GM23338 (cell line): ENCODE data around the gene RANGAP1. TPM values are rescaled to one million over a fixed set of nuclear protein-coding genes. Genes with fewer than 3 reads are reported as not detected.

Source experiments
- ATAC-seq: fragments of 200-7000 bp; cut with Tn5 transposase; 3 replicates; pipeline ENCODE4 v1.9.1; 2020
- DNase-seq: peaks from one replicate; pipeline ENCODE4 v3.0.0-alpha.2; 2015; ENCODE audit warnings: low spot score
- H2AFZ ChIP-seq: fragments of 200-600 bp; sonication (generic); 2 replicates; pipeline ENCODE4 v1.8.0; 2016; ENCODE audit warnings: antibody characterized with exemption, mild to moderate bottlenecking, moderate library complexity
- H3F3A ChIP-seq: fragments of 200-600 bp; sonication (generic); replicated peaks from 2 replicates; pipeline ENCODE4 v1.8.0; 2017; ENCODE audit warnings: antibody characterized with exemption, mixed run types, low read depth
- H3K27ac ChIP-seq: fragments of 200-600 bp; sonication (generic); 2 replicates; pipeline ENCODE4 v1.6.1; 2016; ENCODE audit warnings: low read depth
- H3K27me3 ChIP-seq: fragments of 200-600 bp; sonication (generic); 2 replicates; pipeline ENCODE4 v1.8.0; 2016; ENCODE audit warnings: mild to moderate bottlenecking, mixed run types, moderate library complexity; ENCODE audit not compliant: insufficient read depth
- H3K36me3 ChIP-seq: fragments of 200-600 bp; sonication (generic); 2 replicates; pipeline ENCODE4 v1.8.0; 2016; ENCODE audit warnings: mild to moderate bottlenecking; ENCODE audit not compliant: insufficient read depth
- H3K4me1 ChIP-seq: fragments of 200-600 bp; sonication (generic); 2 replicates; pipeline ENCODE4 v1.8.0; 2016; ENCODE audit warnings: mild to moderate bottlenecking, moderate library complexity; ENCODE audit not compliant: insufficient read depth
- H3K4me2 ChIP-seq: fragments of 200-600 bp; sonication (generic); 2 replicates; pipeline ENCODE4 v1.7.1; 2017; ENCODE audit warnings: mixed run types
- H3K4me3 ChIP-seq: fragments of 200-600 bp; sonication (generic); 2 replicates; pipeline ENCODE4 v1.6.1; 2016; ENCODE audit warnings: mixed run types
- H3K79me2 ChIP-seq: fragments of 200-600 bp; sonication (generic); replicated peaks from 2 replicates; pipeline ENCODE4 v1.8.0; 2017; ENCODE audit warnings: mild to moderate bottlenecking; ENCODE audit not compliant: insufficient read depth
- H3K9me2 ChIP-seq: fragments of 200-600 bp; sonication (generic); 2 replicates; pipeline ENCODE4 v1.8.0; 2017; ENCODE audit not compliant: insufficient read depth
- H4K20me1 ChIP-seq: fragments of 200-600 bp; sonication (generic); replicated peaks from 2 replicates; pipeline ENCODE4 v1.8.0; 2017; ENCODE audit warnings: mild to moderate bottlenecking; ENCODE audit not compliant: insufficient read depth
- H3K27ac Mint-ChIP-seq: 2 replicates; pipeline ENCODE4 v1.8.0; 2020; ENCODE audit warnings: inconsistent platforms, mild to moderate bottlenecking, moderate library complexity, mixed read lengths
- H3K27me3 Mint-ChIP-seq: 3 replicates; pipeline ENCODE4 v1.8.0; 2022; ENCODE audit warnings: low read depth, mild to moderate bottlenecking, moderate library complexity, mixed read lengths, inconsistent platforms; ENCODE audit not compliant: insufficient read depth, poor library complexity
- H3K36me3 Mint-ChIP-seq: 3 replicates; pipeline ENCODE4 v1.8.0; 2021; ENCODE audit warnings: low read depth, mild to moderate bottlenecking, inconsistent platforms, moderate library complexity, mixed read lengths
- H3K4me1 Mint-ChIP-seq: 3 replicates; pipeline ENCODE4 v1.8.0; 2020; ENCODE audit warnings: mild to moderate bottlenecking, inconsistent platforms, mixed read lengths
- H3K4me3 Mint-ChIP-seq: 3 replicates; pipeline ENCODE4 v1.8.0; 2021; ENCODE audit warnings: moderate library complexity, mild to moderate bottlenecking, inconsistent platforms, mixed read lengths
- H3K9me3 Mint-ChIP-seq: 3 replicates; pipeline ENCODE4 v1.8.0; 2020; ENCODE audit warnings: moderate library complexity, mild to moderate bottlenecking, inconsistent platforms, mixed read lengths
- CREB1 ChIP-seq: fragments of 250-450 bp; sonication (Bioruptor Pico); IDR thresholded peaks from 2 replicates; pipeline ENCODE4 v1.5.0; 2020; ENCODE audit warnings: low read depth, mild to moderate bottlenecking, moderate library complexity
- ETS1 ChIP-seq: IDR thresholded peaks from 2 replicates; pipeline ENCODE4 v1.6.1; 2016; ENCODE audit warnings: antibody characterized with exemption
- EZH2 ChIP-seq: fragments of 200-600 bp; sonication (generic); IDR thresholded peaks from one replicate; pipeline ENCODE4 v1.8.0; 2017; ENCODE audit warnings: antibody characterized with exemption, mild to moderate bottlenecking, low read depth; ENCODE audit not compliant: unreplicated experiment
- EZH2phosphoT487 ChIP-seq: fragments of 200-600 bp; sonication (generic); IDR thresholded peaks from one replicate; pipeline ENCODE4 v1.8.1; 2018; ENCODE audit warnings: antibody characterized with exemption; ENCODE audit not compliant: unreplicated experiment
- JUNB ChIP-seq: IDR thresholded peaks from one replicate; pipeline ENCODE4 v1.6.1; 2016; ENCODE audit warnings: antibody characterized with exemption; ENCODE audit not compliant: unreplicated experiment
- NANOG ChIP-seq: IDR thresholded peaks from 2 replicates; pipeline ENCODE4 v1.6.1; 2016; ENCODE audit warnings: antibody characterized with exemption, borderline replicate concordance
- POLR2AphosphoS5 ChIP-seq: IDR thresholded peaks from 2 replicates; pipeline ENCODE4 v1.6.1; 2016; ENCODE audit warnings: antibody characterized with exemption, low read depth
- REST ChIP-seq: IDR thresholded peaks from one replicate; pipeline ENCODE4 v1.6.1; 2018; ENCODE audit warnings: antibody characterized with exemption; ENCODE audit not compliant: unreplicated experiment
- ZNF331 ChIP-seq: fragments of 250-450 bp; sonication (Bioruptor Pico); IDR thresholded peaks from 2 replicates; pipeline ENCODE4 v1.5.0; 2020; ENCODE audit warnings: low read depth, mild to moderate bottlenecking, moderate library complexity
- ZNF462 ChIP-seq: fragments of 250-450 bp; sonication (Bioruptor Pico); IDR thresholded peaks from 2 replicates; pipeline ENCODE4 v1.5.0; 2020; ENCODE audit warnings: mild to moderate bottlenecking, moderate library complexity
- polyA plus RNA-seq: library from polyadenylated mRNA; unstranded; fragments of >200 nt; fragmentation: Nextera tagmentation; extraction: Ambion mirVana; gene quantifications from 2 replicates; pipeline ENCODE4 v1.2.1, GENCODE V29; 2016
- total RNA-seq: library from RNA; depleted of rRNA; stranded (reverse); fragments of >200 nt; shearing (Covaris generic); gene quantifications from 2 replicates; pipeline ENCODE4 v1.2.3, GENCODE V29; 2014

The RANGAP1 gene
- total and polyA plus RNA-seq, 2 experiments from 2014 or later = 54.7 to 141 TPM

DNA sequence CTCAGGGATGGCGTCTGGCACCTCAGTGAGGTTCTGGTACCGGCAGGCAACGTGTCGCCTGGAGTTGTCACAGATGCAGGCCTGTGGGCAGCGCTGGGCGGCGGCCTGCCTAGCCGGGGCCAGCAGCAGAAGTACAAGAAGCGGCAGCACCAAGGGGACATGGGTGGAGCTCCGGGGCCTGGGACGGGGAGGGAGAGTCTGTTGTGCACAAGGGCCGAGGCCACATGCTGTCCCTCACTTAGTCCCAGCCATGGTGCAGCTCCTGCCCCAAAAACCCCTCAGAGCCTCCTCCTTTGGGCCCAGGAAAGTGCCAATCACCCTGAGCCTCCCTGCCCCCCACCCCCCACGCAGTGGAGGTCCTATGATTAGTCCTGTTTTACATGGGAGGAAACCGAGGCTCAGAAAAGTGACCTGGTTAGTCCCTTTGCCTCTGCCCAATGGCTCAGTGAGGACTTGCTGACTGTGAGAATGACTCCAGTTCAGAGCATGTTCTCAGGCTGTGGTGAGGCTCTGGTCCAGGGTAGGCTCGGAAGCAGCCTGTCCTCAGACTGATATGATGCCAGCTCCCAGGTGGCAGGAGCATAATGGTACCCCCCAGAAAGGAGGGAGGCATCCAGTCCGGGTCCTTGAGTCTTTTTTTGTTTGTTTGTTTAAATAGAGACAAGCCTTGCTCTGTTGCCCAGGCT lies 46.4 kb downstream of the RANGAP1 start (continued):
- no peak for TF ChIP-seq ETS1
- no peak for TF ChIP-seq EZH2phosphoT487
- TF ChIP-seq JUNB = no peak
- no peak for TF ChIP-seq EZH2
- no peak for TF ChIP-seq ZNF331 (CRISPR knock-in tag)
- TF ChIP-seq NANOG = no peak

GRCh38 chr22:41238570-41239442 lies 47.2 kb downstream of the RANGAP1 start:
- Mint-ChIP-seq H3K36me3 (peaks cover 6% of the 10 kb centered on the region; the same call in 1 of the 3 replicates), H3K9me3 (no peaks in the 10 kb centered on the region), H3K4me3 (peak overlapping the region; percentile 39; the same call in 2 of the 3 replicates), H3K4me1 (peaks cover 13% of the 10 kb centered on the region), H3K27me3 (peaks cover 22% of the 10 kb centered on the region), H3K27ac (no peak overlapping the region)
- no peak for DNase-seq
- Histone ChIP-seq H3K27me3 (no peaks in the 10 kb centered on the region), H4K20me1 (no peaks in the 10 kb centered on the region), H3K36me3 (no peaks in the 10 kb centered on the region), H3K4me1 (peaks cover 8% of the 10 kb centered on the region), H3K4me3 (peak overlapping the region; percentile 53; the same call in 1 of the 2 replicates), H3F3A (peaks cover 24% of the 10 kb centered on the region), H3K4me2 (peak overlapping the region; percentile 77; the same call in 1 of the 2 replicates), H3K9me2 (no peaks in the 10 kb centered on the region), H3K27ac (no peak overlapping the region), H3K79me2 (no peaks in the 10 kb centered on the region), H2AFZ (peak overlapping the region; percentile 76)
- ATAC-seq = peak; percentile 26
- TF ChIP-seq CREB1 = no peak
- TF ChIP-seq REST = no peak
- TF ChIP-seq ZNF462 = no peak
- no peak for TF ChIP-seq POLR2AphosphoS5
- no peak for TF ChIP-seq ZNF331 (CRISPR knock-in tag)
- TF ChIP-seq ETS1 = no peak
- TF ChIP-seq JUNB = no peak
